T-helper 2 cell (primary cell): Measurements from ENCODE around the gene HOXB3.
"Not testable (repeated sequence)": the region's sequence is repeated elsewhere in the genome, so short reads cannot be mapped to it uniquely, and the experiment has no call there.

Source experiments
- DNase-seq, 5 experiments: peaks; one replicate each; pipeline versions ENCODE4 v3.0.0 to v3.0.0-alpha.2; 2012 to 2022

Gene HOXB3

DNA sequence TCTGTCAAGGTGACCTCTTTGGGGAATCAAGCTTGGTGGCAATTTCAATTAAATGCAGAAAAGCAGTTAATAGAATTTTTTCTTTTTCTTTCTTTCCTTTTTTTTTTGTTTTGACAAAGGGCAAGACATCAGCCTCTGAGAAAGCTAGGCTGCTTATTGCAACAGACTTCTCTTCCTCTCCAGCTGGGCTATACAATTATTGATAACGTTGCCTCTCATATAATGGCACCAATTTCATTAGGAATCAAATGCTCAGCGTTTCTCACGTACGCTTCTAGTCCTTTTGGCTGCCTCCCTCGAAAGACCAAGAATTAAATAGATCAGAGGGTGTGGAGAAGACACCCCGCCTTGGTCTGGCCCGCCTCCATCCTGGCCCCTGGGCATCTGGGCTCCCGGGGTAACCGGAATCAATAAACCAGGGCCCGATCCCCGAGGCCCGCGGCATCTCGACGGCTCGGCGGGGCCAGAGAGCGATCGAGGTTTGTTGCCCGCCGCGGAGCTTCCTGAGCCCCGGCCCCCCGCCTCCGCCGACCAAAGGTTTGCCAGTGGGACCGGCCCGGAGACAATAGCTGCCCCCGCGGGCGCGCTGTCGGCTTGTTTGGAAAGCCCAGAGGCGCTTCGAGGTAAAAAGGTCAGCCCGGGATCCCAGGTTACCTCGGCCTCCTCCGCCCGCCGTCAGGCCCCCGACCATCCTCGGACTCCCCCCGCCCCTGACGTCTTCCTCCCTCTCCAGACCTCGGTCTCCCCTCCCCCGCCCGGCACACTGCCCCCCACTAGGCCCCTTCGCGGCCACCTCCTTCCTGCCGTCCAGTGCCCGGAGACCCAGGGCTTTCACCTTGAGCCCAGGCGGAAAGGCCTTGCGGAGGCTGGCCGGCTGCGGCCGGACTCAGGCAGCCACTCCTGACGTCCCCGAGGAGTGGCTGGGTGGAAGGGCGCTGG lies 63.2 kb downstream of the HOXB3 start:
- DNase-seq = no peak

DNA sequence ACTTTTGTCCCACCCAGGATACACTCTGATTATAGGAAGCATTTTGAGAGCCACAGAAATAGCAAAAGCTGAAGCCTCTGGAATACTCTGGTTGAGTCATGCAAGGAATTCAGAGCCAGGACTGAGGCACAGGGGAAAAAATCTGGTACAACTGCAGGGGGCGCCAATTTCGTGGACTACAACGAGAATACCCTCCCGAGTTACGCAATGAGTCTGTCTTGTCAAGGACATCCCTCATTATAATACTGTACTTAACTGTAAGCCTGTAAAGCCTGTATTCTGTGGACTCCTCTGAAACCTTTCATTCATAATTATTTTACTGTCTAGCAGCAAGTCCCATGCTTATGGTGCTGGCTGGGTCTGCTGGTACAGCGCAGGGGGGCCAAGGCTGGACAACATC lies 67.0 kb downstream of the HOXB3 start:
- DNase-seq = no peak

DNA sequence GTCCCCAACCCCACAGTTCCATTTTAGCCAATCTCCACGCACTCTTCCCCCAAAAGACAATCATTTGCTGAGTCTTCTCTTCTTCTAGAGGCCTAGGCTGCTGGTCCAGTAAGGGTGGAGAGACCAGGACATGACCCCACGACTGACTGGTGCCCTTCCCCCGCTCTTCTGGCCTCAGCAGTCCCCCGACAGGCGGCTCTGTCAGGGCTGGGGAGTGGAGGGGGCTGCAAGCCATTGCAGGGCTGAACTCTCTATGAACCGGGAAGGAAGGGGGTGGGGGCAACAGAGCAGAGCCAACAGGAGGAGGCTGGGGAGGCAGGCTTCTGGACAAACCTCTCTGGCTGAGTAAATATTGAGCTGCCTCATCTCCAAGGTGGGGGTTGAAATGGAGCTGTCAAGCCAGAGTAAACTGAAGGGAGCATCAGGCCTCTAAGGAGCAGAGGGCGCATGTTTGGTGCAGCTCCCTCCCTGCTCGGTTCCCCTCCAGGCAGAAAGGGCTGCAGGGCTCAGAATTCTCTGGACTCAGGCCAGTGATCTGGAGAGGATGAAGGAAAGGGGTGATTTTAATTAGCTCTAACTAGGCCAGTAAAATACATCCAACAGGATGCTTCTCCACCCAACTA lies 67.9 kb downstream of the HOXB3 start:
- DNase-seq = no peak

DNA sequence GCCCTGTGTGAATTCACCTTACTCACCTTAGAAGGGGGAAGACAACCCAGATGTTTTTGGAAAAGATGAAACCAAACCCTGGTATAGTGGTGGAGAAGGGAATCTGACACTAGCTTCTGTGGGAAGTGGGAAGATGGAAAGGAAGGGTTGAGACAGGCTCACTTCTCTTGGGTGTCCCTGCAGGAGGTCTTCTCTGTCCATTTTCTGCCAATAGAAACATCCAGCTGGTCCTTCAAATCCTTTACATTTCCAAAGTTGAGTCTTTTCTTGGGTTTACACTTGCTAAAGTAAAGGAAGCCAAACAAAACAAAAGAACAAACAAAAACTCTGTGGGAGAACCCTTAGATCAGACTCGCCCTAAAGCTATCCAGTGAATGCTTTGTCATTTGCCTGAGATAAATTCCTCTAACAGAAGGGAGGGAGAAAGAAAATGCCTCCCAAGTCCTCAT lies 69.4 kb downstream of the HOXB3 start:
- DNase-seq = no peak

DNA sequence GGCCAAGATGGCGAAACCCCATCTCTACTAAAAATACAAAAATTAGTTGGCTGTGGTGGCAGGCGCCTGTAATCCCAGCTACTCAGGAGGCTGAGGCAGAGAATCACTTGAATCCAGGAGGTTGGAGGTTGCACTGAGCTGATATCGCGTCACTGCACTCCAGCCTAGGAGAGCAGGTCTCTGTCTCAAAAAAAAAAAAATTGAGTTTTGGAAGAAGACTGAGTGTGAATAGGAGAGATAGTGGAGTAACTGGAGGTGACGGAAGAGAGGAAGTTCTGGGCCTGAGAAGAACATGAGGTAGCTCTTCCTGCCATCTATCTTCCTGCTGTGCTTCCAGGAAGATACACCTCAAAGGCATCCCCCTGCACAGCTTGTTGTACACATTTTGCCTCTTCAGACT lies 70.6 kb downstream of the HOXB3 start:
- DNase-seq = no peak

DNA sequence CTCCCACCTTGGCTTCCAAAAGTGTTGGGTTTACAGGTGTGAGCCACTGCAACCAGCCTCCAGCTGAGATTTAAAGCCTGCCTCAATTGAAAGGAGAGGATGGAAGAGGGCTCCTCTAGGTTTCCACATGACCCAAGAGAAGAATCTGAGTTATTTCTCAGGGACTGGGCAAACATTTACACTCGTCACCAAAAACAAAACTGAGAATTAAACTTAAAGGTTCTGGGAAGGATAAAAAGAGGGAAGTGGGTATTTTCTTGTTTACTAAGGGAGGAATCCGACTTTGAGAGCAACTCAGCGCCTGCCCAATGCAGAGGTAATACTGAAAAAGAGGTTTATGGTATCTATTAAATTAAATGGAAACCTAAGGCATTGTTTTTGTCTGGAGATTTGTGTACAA lies 72.6 kb downstream of the HOXB3 start:
- no peak for DNase-seq

DNA sequence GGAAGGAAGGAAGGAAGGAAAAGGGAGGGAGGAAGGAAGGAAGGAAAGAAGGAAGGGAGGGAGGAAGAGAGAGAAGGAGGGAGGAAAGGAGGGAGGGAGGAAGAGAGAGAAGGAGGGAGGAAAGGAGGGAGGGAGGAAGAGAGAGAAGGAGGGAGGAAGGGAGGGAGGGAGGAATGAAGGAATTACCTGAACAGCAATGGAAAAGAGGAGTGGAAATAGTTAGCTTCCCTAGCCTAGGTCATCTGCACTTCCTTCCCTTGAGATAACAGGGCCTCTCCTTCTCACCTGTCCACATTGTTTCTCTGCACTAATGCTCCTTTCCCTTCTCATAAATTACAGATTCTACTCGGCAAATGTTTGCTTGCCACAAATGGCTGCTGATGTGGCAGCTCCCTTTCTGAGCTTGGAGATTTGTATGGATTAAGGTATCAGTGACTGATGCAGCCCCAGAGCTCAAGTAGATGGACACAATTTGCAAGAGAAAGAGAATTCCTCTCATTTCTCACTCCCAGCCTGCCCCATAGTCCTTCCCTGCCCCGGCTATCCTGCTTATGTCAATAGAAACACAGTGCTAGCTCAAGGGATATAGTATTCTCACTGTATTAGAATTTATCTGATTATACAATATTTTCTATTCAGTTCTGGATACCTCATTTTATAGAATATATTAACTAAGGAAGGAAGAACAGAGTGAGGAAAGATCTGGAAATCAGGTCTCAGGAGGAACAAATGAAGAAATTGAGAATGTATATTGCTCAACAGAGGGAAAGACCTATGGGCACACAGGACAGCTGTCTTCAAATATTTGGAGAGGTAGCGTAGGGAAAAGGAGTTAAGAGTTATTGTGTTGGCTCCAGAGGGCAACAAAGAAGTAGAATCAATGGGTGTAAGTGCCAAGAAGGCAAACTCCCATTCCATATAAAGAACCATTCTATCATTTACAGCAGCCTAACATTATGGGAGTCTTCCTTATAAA lies 73.8 kb downstream of the HOXB3 start:
- DNase-seq = no peak

DNA sequence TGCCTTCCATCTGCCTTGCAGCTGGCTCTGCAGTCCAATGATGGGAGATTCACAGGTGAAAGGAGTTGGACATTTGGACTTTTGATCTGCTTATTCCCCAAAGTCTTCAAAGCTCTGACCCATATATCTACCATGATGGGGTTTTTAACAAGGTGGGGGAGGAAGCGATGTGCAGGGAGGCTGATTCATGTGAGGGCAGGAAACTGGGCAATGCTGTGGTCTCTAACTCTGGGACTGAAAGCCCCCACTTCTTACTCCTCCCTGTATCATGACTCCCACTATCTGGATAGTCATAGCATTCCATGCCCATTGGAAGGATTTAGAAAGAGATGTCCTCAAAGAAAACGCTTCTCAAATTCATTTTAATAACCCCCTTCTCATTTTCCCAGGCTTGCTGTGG lies 75.6 kb downstream of the HOXB3 start:
- DNase-seq = no peak

DNA sequence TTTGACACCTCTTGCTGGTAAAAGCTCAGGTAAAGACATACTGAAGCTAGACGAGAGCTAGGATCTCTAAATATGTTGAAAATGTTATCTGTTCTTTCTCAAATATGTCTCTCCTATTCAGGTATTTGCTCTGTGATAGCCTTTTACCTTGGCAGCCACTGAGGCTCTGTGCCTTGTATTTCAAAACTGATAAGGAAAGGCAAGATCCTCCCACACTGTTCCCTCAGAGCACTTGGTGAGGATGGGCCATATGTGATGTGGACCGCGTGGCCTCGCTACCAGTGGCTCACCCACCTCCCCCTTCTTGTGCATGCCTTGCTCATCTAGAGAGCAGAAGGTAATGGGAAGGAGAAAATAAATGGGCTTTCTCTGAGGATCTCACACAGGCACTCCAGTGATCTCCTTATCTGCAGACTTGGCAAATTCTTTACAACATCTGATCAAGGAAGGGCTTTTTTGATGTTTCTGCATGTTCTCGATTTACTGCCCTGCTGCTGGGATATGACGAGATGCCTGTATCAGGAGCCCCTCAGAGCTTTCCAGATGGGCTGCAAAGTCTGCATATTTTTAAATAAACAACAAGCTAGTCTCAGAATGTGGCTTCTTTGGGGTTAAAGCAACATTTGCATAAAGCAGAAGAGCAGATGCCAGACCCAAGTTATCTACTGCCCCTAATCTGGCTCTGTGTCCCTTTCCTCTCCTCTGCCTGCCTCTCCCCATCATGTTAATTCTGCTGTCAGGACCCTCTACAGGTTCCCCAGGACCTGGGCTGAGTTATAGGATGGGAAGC lies 76.2 kb downstream of the HOXB3 start:
- DNase-seq = no peak

DNA sequence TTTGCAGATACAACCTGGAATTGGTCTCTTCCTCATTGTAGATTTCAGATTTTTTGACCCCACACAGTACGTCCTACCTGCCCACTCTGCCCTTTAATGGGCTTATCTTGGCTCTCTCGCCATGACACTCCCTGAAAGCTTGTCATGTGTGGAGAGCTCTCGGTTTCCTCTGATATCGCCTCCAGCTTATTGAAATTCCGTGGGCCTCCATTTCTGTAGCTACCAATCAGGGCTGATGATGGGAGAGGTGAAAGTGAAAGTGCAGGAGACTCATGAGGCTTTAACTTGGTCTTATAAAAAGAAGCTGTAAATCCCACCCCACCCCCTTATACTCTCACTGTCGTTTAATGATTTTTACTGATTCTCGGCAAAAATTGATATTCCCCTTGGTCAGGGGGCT lies 76.9 kb downstream of the HOXB3 start:
- peak in 1 of 5 experiments; percentile 57 for DNase-seq

DNA sequence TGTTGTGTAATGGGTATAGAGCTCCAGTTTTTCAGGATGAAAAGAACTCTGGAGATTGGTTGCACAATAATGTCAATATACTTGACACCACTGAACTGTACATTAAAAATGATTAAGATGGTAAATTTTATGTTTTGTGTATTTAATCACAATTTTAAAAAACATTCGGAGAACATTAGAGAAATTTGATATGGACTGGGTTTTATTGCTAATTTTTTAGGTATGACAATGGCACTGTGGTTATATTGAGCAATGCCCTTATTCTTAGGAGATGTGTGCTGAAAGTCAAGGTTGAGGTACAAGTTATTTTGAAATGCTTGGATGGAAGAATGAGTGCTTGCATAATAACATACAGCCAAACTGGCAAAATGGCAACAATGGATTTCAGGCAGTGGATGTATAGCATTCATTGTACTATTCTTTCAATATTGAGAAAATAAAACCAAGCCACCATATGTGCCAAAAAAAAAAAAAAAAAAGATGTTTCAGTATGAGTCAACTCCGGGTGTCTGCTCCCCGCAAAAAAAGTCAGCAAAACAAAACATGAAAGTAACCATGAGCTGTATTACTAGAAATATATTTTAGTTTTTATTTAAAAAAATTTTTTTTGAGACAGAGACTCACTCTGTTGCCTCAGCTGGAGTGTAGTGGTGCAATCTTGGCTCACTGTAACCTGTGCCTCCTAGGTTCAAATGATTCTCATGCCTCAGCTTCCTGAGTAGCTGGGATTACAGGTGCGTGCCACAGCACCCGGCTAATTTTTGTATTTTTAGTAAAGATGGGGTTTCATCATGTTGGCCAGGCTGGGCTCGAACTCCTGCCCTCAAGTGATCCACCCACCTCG lies 79.1 kb downstream of the HOXB3 start:
- peak in 2 of 5 experiments; percentile 23 to 88 for DNase-seq

DNA sequence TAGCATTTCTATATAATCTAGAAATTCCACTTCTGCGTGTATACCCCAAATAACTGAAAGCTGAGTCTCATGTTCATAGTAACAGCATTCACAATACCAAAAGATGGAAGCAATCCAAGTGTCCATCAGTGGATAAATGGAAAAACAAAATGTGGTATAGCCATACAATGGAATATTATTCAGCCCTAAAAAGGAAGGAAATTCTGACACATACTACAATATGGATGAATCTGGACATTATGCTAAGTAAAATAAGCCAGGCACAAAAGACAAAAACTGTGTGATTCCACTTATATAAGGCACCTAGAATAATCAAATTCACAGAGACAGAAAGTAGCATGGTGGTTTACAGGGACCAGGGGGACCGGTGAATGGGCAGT lies 79.7 kb downstream of the HOXB3 start:
- no peak for DNase-seq

DNA sequence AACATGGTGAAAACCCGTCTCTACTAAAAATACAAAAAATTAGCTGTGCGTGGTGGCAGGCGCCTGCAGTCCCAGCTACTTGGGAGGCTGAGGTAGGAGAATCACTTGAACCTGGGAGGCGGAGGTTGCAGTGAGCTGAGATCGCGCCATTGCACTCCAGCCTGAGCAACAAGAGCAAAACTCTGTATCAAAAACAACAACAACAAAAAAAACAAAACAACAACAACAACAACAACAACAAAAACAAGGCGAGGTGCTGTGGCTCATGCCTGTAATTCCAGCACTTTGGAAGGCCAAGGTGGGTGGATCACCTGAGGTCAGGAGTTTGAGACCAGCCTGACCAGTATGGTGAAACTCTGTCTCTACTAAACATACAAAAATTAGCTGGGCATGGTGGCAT lies 80.3 kb downstream of the HOXB3 start:
- DNase-seq = not testable (repeated sequence)

DNA sequence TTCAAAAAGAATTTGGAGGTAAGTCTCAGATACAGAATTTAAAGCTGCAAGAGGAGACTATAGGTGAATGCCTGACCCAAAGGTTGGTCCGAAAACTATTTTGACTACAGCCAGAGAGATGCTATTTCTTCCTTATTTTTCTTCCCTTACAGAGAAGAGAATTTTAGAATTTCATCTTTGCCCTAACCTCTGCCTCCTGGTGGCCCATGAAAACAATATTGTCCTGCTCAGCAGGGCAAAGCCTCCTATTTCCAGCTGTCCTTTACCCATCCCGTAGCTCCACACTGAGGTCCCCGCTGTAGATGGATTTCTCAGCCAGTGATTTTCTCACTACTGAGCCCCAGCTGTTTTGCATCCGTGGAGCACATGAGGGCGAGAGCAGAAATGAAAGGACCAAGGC lies 83.8 kb downstream of the HOXB3 start:
- no peak for DNase-seq

DNA sequence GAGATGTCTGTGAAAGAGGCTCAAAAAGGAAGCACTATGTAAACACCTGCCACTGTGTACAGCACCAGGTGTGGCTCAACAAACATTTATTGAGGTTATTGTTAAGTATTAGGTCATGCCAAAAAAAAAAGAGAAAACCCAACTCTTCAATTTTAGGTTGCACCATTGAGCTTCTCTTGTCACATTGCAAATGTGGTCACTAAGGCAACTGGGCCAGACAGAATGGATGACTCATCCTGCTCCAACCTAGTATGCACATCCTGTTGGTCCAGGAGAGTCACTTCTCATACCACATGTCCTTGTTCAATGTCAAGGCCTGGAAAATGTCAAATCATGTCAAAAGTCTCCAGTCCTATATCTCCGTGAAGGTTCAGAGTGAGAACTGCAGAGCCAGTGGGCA lies 84.3 kb downstream of the HOXB3 start:
- DNase-seq = peak in 2 of 5 experiments; percentile 67 to 90

DNA sequence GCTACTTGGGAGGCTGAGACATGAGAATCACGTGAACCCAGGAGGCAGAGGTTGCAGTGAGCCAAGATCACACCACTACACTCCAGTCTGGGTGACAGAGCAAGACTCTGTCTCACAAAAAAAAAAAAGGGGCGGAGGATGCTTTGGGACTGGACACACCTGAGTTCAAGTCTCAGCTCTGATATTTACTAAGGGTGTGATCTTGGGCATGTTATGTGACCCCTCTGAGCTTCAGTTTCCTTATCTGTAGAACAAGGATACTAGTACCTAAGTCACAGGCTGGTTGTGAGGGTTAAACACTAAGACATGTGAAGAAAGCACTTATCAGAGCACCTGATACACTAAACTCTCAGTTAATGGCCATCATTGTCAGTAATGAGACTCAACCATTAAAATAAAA lies 85.1 kb downstream of the HOXB3 start:
- no peak for DNase-seq

DNA sequence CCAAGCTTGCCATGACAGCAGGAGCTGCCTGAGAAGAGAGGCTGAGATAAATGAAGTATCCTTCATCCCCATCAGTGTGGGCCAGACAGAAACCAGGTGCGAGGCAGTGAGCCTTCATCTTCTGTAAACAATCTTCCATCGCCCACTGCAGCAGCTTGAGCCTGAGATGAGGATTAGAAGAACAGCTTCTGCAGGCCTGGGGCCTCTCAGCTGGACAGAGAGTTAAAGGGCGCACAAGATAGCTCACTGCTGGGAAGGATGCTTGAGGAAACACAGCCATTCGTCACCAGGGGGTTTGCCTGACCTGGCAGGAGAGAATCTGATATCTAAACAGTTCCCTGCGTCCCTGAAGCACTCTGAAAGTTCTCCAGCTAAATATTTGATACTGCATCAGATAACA lies 86.3 kb downstream of the HOXB3 start:
- DNase-seq = no peak

DNA sequence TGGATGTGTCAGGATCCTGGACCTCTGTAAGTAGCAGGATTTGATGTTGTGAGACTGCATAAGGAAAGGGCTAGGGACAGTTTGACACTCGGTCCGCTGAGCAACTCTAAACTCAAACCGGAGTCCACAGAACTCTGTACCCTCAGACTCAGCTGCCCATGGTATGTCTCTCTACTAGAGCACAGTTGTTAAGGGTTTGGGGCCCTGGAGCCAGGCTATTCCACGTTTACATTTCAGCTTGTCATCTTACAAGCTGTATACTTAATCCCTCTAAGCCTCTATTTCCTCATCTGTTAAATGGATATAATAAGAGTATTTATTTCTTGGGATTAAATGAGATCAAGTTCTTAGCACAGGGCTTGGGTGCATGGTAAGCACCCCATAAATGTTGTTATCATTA lies 87.1 kb downstream of the HOXB3 start:
- DNase-seq = no peak

DNA sequence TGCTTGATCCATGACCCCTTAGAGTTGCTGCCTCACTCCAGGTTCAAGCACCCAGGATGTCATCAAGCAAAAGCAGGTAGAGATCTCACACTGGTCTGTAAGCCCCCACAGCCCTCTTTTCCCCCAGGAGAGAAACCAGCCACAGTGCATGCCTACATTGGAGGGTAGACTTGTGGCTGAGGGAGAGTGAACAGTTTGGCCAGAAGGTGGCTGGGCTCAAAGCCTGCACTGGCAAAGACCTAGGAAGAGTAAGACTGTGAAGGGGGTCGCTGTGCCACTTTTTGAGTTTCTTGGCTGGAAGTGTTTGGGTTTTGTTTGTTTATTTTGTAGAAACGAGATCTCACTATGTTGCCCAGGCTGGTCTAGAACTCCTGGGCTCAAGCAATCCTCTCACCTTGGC lies 87.7 kb downstream of the HOXB3 start:
- no peak for DNase-seq

DNA sequence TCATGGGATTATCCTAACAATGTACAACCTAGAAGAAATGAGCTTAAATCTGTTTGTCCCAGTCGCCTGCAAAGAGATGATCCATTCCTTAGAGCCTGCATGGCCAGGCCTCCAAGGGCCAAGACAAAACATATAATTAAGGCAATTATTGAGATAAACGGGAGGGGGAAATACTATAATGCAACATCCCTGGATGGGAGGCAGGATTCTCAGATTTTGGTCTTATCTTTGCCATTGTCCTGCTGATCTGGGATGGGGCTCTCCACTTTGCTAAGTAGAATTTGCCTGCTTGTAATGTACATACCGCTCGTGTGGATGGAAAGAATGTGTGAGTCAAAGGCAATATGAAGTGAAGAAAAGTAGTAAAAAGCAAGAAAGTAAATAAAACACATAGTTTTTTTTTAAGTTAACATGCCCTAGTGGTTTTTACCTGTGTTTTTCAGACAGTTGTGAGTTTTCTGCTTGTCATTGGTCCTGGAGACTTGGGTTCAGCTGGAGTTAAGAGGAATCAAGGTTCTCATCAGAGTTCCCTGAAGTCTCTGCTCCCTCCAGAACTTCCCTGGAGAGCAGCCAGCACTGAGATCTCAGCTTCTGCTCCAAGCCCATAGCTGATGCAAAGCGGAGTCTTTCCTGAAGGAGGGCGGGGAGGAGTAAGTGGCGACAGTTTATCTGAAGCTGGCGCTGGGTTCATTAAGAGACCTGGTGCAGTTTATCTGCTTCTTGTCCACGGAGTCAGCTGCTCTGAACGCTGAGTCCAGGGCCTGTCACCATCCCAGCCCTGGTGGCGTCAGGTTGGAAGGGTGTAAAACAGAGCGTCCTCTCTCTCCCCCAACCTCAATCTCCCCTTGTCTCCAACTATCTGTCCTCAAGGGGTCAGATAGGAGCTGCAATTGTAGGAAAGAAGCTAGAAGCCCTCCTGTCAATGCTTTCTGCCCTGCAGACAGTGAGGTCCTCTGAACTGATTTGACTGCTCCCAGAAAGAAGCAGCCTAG lies 89.3 kb downstream of the HOXB3 start:
- DNase-seq = no peak
